ENCODE data around the gene YIPF1.
"Not testable (repeated sequence)": the region's sequence is repeated elsewhere in the genome, so short reads cannot be mapped to it uniquely, and the experiment has no call there.

YIPF1 gene

DNA sequence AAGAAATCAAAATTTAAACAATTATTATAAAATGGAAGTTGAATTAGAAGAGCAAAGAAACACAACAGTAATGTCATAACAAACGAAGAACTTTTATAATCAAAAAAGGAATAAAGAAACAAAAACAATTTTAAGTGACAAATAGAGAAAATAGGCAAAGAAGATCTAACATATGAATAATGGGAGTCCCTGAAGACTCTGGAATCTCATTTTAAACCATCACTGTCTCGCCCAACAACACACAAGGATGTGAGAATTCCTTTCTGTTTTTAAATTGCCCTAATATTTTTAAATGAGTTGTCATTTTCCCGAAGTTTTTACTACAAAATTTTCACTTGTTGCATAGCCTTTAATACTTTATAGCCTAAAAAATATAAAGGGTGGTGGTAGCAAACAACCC lies 47.2 kb downstream of the YIPF1 start:
- DNase-seq (ENCODE audit: low spot score) (no peak), FAIRE-seq (no peak)

DNA sequence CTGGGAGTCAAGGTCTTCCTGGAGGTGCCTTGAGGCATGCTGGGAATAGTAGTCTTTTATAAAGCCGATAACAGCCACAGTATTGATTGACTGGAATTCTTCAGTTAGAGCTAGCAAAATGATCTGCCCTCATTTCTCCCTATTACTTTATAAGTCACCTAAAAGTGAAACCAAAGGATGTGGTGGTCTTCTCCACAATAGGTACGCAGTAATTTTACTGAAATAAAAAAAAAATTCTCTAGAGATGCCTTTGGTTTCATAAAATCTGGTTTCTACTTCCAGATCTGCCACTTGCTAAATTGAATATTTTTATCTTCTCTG lies 51.0 kb downstream of the YIPF1 start:
- FAIRE-seq = no peak

DNA sequence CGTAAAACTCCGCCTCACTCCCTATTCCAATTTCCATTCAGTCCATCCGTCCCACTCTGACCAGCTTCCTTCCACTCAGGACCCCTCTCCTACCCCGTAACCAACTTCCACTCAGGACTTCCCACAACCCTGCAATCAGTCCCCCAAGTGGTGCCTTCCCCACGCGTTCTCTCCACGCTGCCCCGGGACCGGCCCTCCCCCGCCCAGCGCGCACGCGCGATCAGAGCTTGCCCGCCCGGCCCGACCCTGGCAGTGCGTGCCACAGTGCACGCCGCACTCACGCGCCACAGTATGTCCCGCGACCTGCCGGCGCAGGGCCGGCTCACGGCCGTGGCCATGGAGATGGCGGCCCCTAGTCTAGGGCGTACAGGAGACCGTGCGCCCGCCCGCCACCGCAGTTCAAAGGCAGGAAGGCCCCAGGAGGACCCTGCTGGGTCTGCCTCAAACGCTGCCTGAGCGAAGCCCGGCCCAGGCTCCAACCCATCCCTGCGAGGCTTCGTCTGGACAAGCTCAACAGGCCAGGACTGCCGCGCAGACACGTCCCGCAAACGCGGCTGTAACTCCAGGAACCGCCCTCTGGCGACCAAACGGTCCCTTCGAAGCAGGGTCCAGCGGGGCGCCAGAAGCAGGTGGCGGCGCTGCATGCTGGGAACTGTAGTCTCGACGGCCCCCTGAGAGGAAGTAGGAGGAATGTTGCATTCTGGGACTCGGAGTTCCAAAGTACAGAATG lies 51.5 kb downstream of the YIPF1 start, which contains the start of gene NDC1:
TSS of gene NDC1 (minus strand) at position 373 of the 730 bp plus-strand sequence. CDS start at position 338, 35 bp downstream.
- peak; percentile 42 for FAIRE-seq
- peak; percentile 95 for DNase-seq (ENCODE audit: low spot score)

More for the DNA sequence above, 51.0 kb downstream of the YIPF1 start:
- DNase-seq (ENCODE audit: low spot score) = no peak

DNA sequence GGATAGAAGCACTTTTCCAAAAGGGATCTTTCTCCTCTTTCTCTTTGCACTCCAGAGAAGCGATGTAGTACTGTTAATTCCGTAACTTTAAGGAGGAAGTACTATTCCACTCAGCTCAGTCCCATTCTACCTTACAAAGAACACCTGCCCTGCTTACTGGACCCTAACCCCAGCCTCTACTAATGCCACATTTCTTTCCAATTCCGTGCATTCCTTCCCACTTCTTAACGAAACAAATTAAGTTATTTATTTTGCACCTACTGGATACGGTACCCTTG lies 52.0 kb downstream of the YIPF1 start:
- no peak for FAIRE-seq
- DNase-seq (ENCODE audit: low spot score) = no peak

DNA sequence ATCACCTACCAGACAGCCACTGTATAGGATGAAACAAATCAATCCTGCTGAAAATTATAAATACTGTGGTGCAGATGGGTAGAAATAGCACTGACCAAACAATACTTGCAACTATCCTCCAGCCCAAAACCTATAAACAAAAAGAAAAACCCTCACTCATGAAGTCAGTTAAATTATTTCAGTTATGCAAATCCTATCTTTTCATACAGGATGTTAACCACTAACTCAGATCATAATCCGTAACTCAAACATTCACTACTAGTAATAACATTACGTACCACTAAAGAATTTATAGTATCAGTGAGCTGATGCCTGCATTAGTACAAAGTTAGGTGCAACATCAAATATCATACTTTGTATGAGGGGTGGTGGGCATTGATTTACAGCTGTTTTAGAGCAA lies 54.1 kb downstream of the YIPF1 start:
- no peak for DNase-seq (ENCODE audit: low spot score)
- FAIRE-seq = no peak

DNA sequence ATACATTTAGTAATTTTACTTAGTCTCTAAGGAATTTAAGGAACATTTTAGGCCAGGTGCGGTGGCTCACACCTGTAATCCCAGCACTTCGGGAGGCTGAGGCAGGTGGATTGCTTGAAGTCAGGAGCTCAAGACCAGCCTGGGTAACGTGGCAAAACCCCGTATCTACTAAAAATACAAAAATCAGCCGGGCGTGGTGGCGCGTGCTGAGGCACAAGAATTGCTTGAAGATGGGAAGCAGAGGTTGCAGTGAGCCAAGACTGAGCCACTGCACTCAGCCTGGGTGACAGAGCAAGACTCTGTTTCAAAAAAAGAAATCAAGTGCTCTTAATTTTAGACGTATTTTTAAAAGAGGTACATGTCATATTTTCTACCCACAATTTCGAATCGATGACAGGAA lies 54.8 kb downstream of the YIPF1 start:
- DNase-seq (ENCODE audit: low spot score) (no peak), FAIRE-seq (no peak)

DNA sequence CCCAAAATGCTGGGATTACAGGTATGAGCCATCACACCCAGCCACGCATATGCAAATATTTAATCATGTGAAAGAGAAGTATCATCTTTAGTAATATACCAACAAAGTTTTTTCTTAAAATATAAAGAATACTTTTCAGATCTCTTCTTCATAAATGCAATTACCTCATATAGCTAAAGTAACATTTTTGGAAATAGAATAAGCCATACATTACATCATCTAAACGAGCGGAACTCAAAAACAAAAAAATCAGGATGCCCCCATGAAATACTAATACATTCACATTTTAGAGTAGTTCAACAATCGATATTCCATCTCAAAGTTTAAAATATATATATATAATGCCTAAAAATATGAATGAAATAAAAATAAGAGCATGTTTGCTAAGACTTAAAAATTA lies 56.2 kb downstream of the YIPF1 start:
- DNase-seq (ENCODE audit: low spot score) = no peak
- FAIRE-seq = no peak

DNA sequence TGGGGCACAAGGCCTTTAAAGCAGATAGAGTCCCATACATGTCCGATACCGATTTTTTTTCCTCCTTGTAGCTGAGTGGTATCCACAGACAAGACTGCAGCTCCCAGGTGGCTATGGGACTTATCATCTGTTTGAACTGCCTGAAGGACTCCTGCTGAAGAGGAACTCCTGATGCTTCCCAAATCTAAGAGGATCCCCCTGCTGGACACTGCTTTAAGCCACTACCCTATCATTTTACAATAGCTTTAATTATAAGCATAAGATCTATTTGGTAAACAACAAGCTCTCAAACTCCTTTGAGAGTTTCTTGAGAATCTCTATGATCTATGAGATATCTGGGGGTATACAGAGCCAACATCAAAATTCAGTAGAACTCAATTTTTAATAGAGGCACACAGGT lies 63.2 kb downstream of the YIPF1 start:
- FAIRE-seq (no peak), DNase-seq (ENCODE audit: low spot score) (no peak)

DNA sequence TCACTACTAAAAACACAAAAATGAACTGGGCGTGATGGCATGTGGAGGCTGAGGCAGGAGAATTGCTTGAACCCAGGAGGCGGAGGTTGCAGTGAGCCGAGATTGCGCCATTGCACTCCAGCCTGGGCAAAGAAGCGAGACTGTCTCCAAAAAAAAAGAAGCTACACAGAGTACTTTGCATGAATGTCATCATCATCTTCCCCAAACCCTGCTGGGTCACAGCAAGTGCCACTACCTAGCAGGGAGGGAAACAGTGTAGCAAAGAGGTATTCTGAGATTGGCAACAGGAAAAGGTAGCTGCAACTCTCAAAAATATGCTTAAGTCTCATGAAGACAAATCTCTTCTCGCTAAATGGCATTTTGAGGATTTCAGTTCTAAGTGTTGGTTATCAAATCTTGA lies 64.3 kb downstream of the YIPF1 start:
- no peak for FAIRE-seq
- no peak for DNase-seq (ENCODE audit: low spot score)

DNA sequence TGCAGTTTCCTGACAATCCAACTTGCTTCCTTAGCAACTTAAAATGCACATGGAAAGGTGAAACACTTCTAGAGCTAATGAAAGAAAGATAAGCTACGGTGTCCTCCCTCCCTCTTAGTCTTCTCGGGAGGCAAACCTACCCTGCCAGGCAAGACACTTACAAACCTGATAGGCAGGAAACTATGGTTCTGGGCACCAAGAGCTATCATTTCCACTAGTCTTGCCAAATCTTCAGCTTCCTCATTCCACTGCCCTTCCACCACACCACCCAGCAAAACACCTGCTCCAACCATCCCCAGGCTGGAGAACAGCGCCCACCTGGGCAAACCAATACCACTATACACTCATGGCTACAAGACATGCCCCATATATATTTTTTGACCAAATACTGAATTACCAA lies 66.7 kb downstream of the YIPF1 start:
- DNase-seq (ENCODE audit: low spot score) (no peak), FAIRE-seq (no peak)

DNA sequence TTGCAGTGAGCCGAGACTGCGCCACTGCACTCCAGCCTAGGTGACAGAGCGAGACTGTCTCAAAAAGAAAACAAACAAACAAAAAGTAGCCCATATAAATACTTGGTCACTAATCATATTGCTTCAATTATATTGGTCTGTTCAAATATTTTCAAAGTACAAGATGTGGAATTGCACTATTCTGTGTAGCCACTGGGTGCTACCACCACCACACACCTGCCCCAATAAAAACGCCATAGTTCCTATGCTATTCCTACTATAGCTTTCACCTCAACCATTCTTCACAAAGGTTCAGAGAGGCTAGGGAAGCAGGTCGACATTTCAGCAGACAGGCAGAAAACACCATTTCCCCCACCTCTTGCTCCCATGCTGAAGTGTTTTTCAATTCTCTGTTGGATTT lies 68.2 kb downstream of the YIPF1 start:
- DNase-seq (ENCODE audit: low spot score) (no peak), FAIRE-seq (no peak)

DNA sequence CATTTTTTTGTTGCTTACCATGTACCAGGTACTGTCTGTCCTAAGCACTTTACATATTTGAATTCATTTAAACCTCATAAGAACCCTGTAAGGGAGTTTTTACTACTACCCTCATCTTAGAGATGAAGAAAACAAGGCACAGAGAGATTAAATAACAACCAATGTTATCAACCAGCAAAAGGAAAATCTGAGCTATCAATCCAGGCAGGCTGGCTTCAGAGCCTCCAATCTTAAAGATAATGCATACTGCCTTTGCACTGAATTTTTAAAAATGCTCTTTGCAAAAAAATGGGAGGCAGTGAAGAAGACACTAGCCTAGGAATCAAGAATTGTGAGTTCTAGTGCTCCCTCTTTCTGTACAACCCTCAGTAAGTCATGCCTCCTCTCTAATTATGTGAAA lies 70.2 kb downstream of the YIPF1 start:
- DNase-seq (ENCODE audit: low spot score) (no peak), FAIRE-seq (no peak)

DNA sequence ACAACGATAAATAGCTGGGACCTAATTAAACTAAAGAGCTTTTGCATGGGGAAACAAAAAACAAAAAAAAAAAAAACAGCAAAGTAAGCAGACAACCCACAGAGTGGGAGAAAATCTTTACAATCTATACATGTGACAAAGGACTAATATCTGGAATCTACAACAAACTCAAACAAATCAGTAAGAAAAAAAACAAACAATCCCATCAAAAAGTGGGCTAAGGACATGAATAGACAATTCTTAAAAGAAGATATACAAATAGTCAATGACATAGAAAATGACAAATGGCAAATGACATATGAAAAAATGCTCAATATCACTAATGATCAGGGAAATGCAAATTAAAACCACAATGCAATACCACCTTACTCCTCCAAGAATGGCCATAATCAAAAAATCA lies 73.0 kb downstream of the YIPF1 start:
- not testable (repeated sequence) for FAIRE-seq

DNA sequence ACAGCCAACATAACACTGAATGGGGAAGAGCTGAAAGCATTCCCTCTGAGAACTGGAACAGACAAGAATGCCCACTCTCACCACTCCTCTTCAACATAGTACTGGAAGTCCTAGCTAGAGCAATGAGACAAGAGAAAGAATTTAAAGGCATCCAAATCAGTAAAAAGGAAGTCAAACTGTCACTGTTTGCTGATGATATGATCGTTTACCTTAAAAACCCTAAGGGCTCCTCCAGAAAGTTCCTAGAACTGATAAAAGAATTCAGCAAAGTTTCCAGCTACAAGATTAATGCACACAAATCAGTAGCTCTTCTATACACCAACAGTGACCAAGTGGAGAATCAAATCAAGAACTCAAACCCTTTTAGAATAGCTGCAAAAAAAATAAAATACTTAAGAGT lies 74.1 kb downstream of the YIPF1 start:
- not testable (repeated sequence) for DNase-seq (ENCODE audit: low spot score); FAIRE-seq

More for the DNA sequence above, 73.0 kb downstream of the YIPF1 start:
- not testable (repeated sequence) for DNase-seq (ENCODE audit: low spot score)

DNA sequence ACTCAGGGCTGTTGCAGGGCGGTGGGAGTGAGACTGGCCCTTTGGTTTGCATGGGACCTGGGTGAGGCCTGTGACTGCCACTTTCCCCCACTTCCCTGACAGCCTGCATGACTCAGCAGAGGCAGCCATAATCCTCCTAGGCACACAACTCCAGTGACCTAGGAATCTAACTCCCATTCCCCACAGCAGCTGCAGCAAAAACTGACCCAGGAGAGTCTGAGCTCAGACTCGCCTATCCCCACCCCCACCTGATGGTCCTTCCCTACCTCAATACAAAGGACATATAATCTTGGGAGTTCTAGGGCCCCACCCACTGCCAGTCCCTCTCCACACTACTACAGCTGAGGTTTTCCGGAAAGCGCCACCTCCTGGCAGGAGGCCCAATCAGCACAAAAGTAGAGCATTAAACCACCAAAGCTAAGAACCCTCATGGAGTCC lies 78.2 kb downstream of the YIPF1 start:
- FAIRE-seq (no peak), DNase-seq (ENCODE audit: low spot score) (peak; percentile 10)

DNA sequence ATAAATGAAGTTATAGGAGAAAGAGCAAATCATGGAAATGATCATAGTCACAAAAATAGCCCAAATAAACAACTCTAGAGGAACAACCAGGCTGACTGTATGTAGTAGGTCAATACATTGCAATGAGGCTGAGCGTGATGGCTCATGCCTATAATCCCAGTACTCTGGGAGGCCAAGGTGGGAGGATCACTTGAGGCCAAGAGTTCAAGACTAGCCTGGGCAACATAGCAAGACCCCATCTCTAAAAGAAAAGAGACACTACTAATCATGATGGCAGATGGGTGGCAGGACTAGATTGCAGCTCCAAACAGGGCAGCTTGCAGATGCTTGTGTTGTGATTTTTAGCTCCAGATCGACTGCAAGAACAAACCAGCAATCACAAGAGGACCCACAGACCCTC lies 79.1 kb downstream of the YIPF1 start:
- DNase-seq (ENCODE audit: low spot score) (no peak), FAIRE-seq (no peak)

DNA sequence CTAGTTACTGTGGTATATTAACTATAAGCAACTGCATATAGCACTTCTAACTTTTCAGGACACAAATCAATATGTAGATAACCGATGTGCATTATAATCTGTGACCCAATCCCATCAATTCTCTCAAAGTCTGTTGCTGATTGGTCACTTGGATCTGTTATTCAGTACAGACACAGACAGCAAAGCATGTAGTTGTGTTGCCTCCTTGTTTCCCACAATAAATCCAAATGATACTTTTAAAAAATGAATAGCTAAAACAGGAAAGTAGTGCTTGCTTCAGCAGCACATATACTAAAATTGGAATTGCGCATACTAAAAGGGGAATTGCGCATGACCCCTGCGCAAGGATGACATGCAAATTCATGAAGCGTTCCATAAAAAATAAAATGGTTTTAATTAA lies 79.6 kb downstream of the YIPF1 start:
- FAIRE-seq (no peak), DNase-seq (ENCODE audit: low spot score) (no peak)

DNA sequence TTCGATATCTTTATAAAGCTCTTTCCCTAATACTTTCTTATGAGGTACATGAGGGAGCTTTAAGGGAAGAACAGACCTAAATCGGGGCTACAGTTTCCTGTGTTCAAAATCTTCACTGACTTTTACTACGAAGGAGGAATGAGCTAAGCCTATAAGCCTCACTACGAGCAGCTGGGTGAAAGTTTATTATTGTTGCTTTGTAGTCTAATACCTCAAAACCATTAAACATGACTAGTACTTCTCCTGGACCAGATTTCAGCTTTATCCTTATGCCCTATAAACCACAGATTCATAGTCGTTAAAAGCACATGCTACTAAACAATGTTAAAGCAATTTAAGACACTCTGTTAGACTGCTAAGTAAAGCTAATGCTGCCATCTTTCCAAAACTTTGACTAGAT lies 81.7 kb downstream of the YIPF1 start:
- DNase-seq (ENCODE audit: low spot score) (no peak), FAIRE-seq (no peak)

DNA sequence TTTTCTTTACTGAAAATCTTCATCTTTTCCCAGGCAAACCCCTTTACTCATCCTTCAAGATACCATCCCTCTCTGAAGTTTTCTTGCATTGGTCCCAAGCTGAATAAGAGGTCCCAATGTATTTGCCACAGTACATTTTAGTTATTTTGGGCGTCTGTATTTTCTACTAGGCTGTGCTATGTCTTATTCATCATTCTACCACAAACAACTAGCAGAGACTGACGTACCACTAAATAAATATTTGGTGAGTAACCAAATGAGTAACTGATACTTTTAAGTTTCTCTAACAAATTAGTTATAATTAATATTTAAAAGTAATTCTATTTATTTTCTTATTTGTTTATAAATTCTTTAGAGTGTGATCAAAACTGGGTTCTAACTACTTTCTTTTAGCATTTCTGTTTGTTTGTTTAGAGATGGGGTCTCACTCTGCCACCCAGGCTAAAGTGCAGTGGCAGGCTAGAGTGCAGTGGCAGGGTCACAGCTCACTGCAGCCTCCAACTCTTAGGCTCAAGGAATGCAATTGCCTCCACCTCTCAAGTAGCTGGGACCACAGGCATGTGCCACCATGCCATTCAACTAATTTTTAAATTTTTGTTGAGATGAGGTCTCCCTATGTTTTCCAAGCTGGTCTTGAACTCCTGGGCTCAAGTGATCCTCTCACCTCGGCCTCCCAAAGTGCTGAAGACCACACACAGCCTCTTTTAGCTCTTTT lies 84.6 kb downstream of the YIPF1 start:
- no peak for DNase-seq (ENCODE audit: low spot score)
- no peak for FAIRE-seq

DNA sequence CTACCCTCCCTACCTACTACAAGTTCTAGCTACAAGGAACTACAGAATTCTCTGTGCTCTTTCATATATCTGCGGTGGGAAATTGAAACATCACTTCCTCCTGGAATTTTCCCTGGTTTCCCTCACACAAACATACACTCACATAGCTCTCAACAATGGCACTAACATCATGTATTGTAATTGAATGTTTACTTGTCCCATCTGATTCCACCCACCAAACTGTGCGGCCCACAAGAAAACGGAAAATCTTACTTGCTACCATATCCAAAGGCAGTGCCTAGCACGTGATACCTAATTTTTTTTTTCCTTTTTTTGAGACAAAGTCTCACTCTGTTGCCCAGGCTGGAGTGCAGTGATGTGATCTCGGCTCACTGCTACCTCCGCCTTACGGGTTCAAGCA lies 85.4 kb downstream of the YIPF1 start:
- DNase-seq (ENCODE audit: low spot score) (no peak), FAIRE-seq (no peak)

All from urothelium cell line (cell line).